ENCODE measurements around the gene DNAL1. TPM values are rescaled to one million over a fixed set of nuclear protein-coding genes. Genes with fewer than 3 reads are reported as not detected.
A peak's percentile ranks its signal among the peaks of the same experiment; 100 is the strongest.

The DNAL1 gene
- total RNA-seq, 1 experiment from 2014 or later, result 14.6 TPM

DNA sequence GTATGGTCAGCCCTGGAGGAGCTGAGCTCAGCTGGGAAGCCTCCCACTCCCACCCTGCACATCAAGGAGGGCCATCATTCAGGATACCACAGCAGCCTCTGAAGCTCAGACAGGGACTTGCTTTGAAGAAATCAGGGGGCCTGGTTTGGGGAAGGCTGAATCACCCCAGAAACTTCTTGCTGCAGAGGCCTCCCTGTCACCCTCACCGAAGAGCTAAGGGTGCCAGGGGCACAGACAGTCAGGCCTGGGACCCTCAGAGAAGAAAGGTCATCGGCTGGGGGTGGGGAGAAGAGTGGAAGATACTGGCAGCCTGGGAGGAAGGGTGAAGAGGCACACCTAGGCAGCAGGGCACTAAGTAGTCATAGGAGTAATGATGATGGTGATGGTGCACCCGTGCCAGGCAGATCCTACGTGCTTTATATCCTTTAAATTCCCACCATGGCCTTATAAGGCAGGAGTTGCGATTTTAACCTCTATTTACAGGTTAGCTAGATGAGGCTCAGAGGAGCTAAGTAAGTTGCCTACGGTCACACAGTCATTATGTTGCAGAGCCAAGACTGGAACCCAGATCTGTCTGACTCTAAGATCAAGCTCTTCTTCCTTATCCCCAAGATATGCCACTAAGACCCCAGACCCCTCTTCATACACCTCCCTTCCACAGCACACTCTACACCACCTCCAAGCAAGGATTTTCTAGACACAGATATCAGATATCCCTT lies 97.9 kb downstream of the DNAL1 start:
- POLR2A ChIA-PET, result interaction anchor here (2.2 kb wide), 1 partner anchor 16 kb away, joined by 14 read pairs; a partner anchor contains a TSS
- Histone ChIP-seq H3K27me3 (ENCODE audit: insufficient read depth, low read length) (no peaks in the 10 kb centered on the region), H3K9me3 (ENCODE audit: control insufficient read depth in 1 of 2, insufficient read depth in 1 of 2, low read depth in 1 of 2, low read length in 2 of 2) (no peaks in the 10 kb centered on the region), H4K20me1 (ENCODE audit: insufficient read depth) (peaks cover 3% of the 10 kb centered on the region; the same call in 1 of the 2 replicates), H3K9me2 (ENCODE audit: insufficient read depth) (no peaks in the 10 kb centered on the region), H3K9ac (ENCODE audit: low read length) (peak overlapping the region; percentile 64), H3K4me3 (replicated peaks in 1 of 2; ENCODE audit: low read depth in 1 of 2, low read length in 2 of 2) (no peak overlapping the region), H3K36me3 (ENCODE audit: control insufficient read depth in 1 of 2, insufficient read depth in 2 of 2, low read length in 2 of 2) (peaks cover 5 to 8% of the 10 kb centered on the region in 2 experiments; a peak in 1 of 4 replicates), H3K4me1 (ENCODE audit: control insufficient read depth in 1 of 2, insufficient read depth in 2 of 2, low read length in 2 of 2) (peaks cover 69 to 82% of the 10 kb centered on the region in 2 experiments), H3K27ac (ENCODE audit: low read depth, low read length) (peak overlapping the region; percentile 84), H2AFZ (ENCODE audit: low read depth, low read length, poor library complexity, severe bottlenecking) (no peak overlapping the region), H3K4me2 (ENCODE audit: low read length) (peak overlapping the region; percentile 89), H3K79me2 (ENCODE audit: insufficient read depth, low read length) (peaks cover 87% of the 10 kb centered on the region)
- ATAC-seq (no peak), DNase-seq (ENCODE audit: low read depth, low spot score) (no peak)
- intact Hi-C loops (cut with micrococcal nuclease), result no loop called here
- TF ChIP-seq POLR2A (IDR thresholded peaks at IDR 0.05; ENCODE audit: borderline replicate concordance, extremely low read depth, insufficient read depth, insufficient read length), result no peak
- TF ChIP-seq CBX3 (IDR thresholded peaks at IDR 0.05; ENCODE audit: low read depth), result no peak
- TF ChIP-seq YY1 (IDR thresholded peaks at IDR 0.05; ENCODE audit: extremely low read depth, insufficient replicate concordance, low read depth, low read length), result no peak
- TF ChIP-seq RAD21 (IDR thresholded peaks at IDR 0.05; ENCODE audit: low read depth), result no peak
- TF ChIP-seq FOSL1 (IDR thresholded peaks at IDR 0.05; ENCODE audit: low read depth), result no peak
- TF ChIP-seq, protein P1, sequence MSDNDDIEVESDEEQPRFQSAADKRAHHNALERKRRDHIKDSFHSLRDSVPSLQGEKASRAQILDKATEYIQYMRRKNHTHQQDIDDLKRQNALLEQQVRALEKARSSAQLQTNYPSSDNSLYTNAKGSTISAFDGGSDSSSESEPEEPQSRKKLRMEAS (IDR thresholded peaks at IDR 0.05), result no peak
- TF ChIP-seq CEBPB (IDR thresholded peaks at IDR 0.05; ENCODE audit: low read depth), result no peak
- TF ChIP-seq, protein P2, sequence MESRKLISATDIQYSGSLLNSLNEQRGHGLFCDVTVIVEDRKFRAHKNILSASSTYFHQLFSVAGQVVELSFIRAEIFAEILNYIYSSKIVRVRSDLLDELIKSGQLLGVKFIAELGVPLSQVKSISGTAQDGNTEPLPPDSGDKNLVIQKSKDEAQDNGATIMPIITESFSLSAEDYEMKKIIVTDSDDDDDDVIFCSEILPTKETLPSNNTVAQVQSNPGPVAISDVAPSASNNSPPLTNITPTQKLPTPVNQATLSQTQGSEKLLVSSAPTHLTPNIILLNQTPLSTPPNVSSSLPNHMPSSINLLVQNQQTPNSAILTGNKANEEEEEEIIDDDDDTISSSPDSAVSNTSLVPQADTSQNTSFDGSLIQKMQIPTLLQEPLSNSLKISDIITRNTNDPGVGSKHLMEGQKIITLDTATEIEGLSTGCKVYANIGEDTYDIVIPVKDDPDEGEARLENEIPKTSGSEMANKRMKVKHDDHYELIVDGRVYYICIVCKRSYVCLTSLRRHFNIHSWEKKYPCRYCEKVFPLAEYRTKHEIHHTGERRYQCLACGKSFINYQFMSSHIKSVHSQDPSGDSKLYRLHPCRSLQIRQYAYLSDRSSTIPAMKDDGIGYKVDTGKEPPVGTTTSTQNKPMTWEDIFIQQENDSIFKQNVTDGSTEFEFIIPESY (IDR thresholded peaks at IDR 0.05; ENCODE audit: extremely low read depth, insufficient replicate concordance, low read length), result no peak
- TF ChIP-seq EZH2 (IDR thresholded peaks at IDR 0.05), result no peak
- TF ChIP-seq ELF1 (IDR thresholded peaks at IDR 0.05; ENCODE audit: borderline replicate concordance, low read depth), result no peak
- TF ChIP-seq EZH2phosphoT487 (IDR thresholded peaks at IDR 0.05; ENCODE audit: borderline replicate concordance), result no peak
- TF ChIP-seq, protein P3, sequence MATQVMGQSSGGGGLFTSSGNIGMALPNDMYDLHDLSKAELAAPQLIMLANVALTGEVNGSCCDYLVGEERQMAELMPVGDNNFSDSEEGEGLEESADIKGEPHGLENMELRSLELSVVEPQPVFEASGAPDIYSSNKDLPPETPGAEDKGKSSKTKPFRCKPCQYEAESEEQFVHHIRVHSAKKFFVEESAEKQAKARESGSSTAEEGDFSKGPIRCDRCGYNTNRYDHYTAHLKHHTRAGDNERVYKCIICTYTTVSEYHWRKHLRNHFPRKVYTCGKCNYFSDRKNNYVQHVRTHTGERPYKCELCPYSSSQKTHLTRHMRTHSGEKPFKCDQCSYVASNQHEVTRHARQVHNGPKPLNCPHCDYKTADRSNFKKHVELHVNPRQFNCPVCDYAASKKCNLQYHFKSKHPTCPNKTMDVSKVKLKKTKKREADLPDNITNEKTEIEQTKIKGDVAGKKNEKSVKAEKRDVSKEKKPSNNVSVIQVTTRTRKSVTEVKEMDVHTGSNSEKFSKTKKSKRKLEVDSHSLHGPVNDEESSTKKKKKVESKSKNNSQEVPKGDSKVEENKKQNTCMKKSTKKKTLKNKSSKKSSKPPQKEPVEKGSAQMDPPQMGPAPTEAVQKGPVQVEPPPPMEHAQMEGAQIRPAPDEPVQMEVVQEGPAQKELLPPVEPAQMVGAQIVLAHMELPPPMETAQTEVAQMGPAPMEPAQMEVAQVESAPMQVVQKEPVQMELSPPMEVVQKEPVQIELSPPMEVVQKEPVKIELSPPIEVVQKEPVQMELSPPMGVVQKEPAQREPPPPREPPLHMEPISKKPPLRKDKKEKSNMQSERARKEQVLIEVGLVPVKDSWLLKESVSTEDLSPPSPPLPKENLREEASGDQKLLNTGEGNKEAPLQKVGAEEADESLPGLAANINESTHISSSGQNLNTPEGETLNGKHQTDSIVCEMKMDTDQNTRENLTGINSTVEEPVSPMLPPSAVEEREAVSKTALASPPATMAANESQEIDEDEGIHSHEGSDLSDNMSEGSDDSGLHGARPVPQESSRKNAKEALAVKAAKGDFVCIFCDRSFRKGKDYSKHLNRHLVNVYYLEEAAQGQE (IDR thresholded peaks at IDR 0.05; ENCODE audit: low read depth), result no peak
- TF ChIP-seq EGR1 (IDR thresholded peaks at IDR 0.05; ENCODE audit: low read depth), result no peak
- TF ChIP-seq SP1 (IDR thresholded peaks at IDR 0.05; ENCODE audit: low read depth), result no peak
- CTCF ChIA-PET, result interaction anchor here (0.7 to 2.5 kb wide), 3 partner anchors 15 to 83 kb away, joined by 3 to 13 read pairs (median 3); no protein-coding TSS in a partner anchor
- RAD21 ChIA-PET (ENCODE audit: low non-redundant PET in 1 of 2, low total read pairs in 2 of 2, uncharacterized antibody in 2 of 2, unreplicated experiment in 2 of 2), result interaction anchor here in 1 of 2 experiments (1.1 to 2.0 kb wide), 2 partner anchors 17 to 83 kb away, joined by 3 to 4 read pairs; a partner anchor contains a TSS
- BruUV-seq (replicated peaks), result no TSS peak
